Measurements from ENCODE around the gene SEMA4G. TPM values are rescaled to one million over a fixed set of nuclear protein-coding genes. Genes with fewer than 3 reads are reported as not detected.

SEMA4G gene
- total and polyA plus RNA-seq, 2 of the 13 experiments (the other 11 are each of a cell fraction or from before 2014, with no cell fraction given) = 46.2 to 207 TPM

GRCh38 chr10:100997360-100998182, 28.3 kb downstream of the SEMA4G start (continued):
- TF ChIP-seq GMEB1 (CRISPR knock-in tag; IDR thresholded peaks at IDR 0.05; ENCODE audit: borderline replicate concordance) (peak; percentile 69; the same call in 1 of the 2 replicates), GFI1 (CRISPR knock-in tag; IDR thresholded peaks at IDR 0.05; ENCODE audit: borderline replicate concordance) (no peak), MXD1 (CRISPR knock-in tag; IDR thresholded peaks at IDR 0.05) (no peak; the same call in 1 of the 2 replicates), FOXO4 (CRISPR knock-in tag; conservative IDR thresholded peaks at IDR 0.05) (no peak), RARG (CRISPR knock-in tag; IDR thresholded peaks at IDR 0.05; ENCODE audit: low read depth) (no peak), ZNF724P (CRISPR knock-in tag; IDR thresholded peaks at IDR 0.05; ENCODE audit: borderline replicate concordance) (peak; percentile 25; the same call in 1 of the 2 replicates), AGO1 (IDR thresholded peaks at IDR 0.05; ENCODE audit: low read depth, low read length, poor library complexity, severe bottlenecking) (peak; percentile 8), ZNF768 (CRISPR knock-in tag; IDR thresholded peaks at IDR 0.05) (peak; percentile 35; the same call in 1 of the 2 replicates), CEBPZ (IDR thresholded peaks at IDR 0.05; ENCODE audit: low read length) (no peak), STAT5B (CRISPR knock-in tag; IDR thresholded peaks at IDR 0.05) (no peak), ZNF775 (CRISPR knock-in tag; IDR thresholded peaks at IDR 0.05; ENCODE audit: borderline replicate concordance) (no peak), ZNF678 (CRISPR knock-in tag; IDR thresholded peaks at IDR 0.05) (0 out of 2 replicates have a peak, but pooled peaks have one; percentile 6), ZFP62 (CRISPR knock-in tag; IDR thresholded peaks at IDR 0.05) (no peak), ATM (IDR thresholded peaks at IDR 0.05; ENCODE audit: borderline replicate concordance) (no peak), RAD21 (CRISPR knock-in tag; IDR thresholded peaks at IDR 0.05) (no peak; the same call in 1 of the 2 replicates), JARID2 (CRISPR knock-in tag; IDR thresholded peaks at IDR 0.05; ENCODE audit: insufficient replicate concordance) (no peak), SNAPC2 (CRISPR knock-in tag; IDR thresholded peaks at IDR 0.05) (no peak; the same call in 1 of the 2 replicates), TFE3 (CRISPR knock-in tag; IDR thresholded peaks at IDR 0.05) (no peak; the same call in 1 of the 2 replicates), DRAP1 (CRISPR knock-in tag; IDR thresholded peaks at IDR 0.05) (peak; percentile 20)
